Natural killer cell (primary cell): ENCODE results near the gene MYO5B. TPM values are rescaled to one million over a fixed set of nuclear protein-coding genes. Genes with fewer than 3 reads are reported as not detected.

ENCODE experiments used
- ATAC-seq, 3 donors: fragments of 150-1000 bp in 2 of 3; fragments of 200-7000 bp in 1 of 3; cut with Tn5 transposase; 1 replicate in 1 of 3; 2 replicates in 2 of 3; pipeline ENCODE4 v1.10.0; 2021; ENCODE audit warnings: mild to moderate bottlenecking in 2 of 3, moderate library complexity in 2 of 3
- DNase-seq, 2 donors: peaks; one replicate each; pipeline versions ENCODE4 v3.0.0 to v3.0.0-alpha.2; 2013 to 2021; ENCODE audit warnings: mixed read lengths in 1 of 2
- H3K27ac ChIP-seq: one replicate; pipeline ENCODE4 v1.5.1; 2013; ENCODE audit warnings: mild to moderate bottlenecking, low read length
- H3K27me3 ChIP-seq: one replicate; pipeline ENCODE4 v1.6.1; 2013; ENCODE audit warnings: low read length; ENCODE audit not compliant: control insufficient read depth, insufficient read depth
- H3K36me3 ChIP-seq: one replicate; pipeline ENCODE4 v1.6.1; 2013; ENCODE audit warnings: low read length; ENCODE audit not compliant: control insufficient read depth, insufficient read depth
- H3K4me1 ChIP-seq: one replicate; pipeline ENCODE4 v1.6.1; 2013; ENCODE audit warnings: low read length; ENCODE audit not compliant: control insufficient read depth, insufficient read depth
- H3K4me3 ChIP-seq: one replicate; pipeline ENCODE4 v1.5.1; 2013; ENCODE audit warnings: low read length
- H3K9me3 ChIP-seq: one replicate; pipeline ENCODE4 v1.6.1; 2013; ENCODE audit warnings: low read length; ENCODE audit not compliant: control insufficient read depth, insufficient read depth
- H3K27ac Mint-ChIP-seq, 2 donors: one replicate each; pipeline ENCODE4 v1.8.0; 2022; ENCODE audit warnings: mild to moderate bottlenecking in 2 of 2, mixed read lengths in 2 of 2, moderate library complexity in 1 of 2
- H3K27me3 Mint-ChIP-seq, 2 donors: one replicate each; pipeline ENCODE4 v1.8.0; 2022; ENCODE audit warnings: low read depth in 2 of 2, mixed read lengths in 2 of 2
- H3K36me3 Mint-ChIP-seq: one replicate; pipeline ENCODE4 v1.8.0; 2022; ENCODE audit warnings: mixed read lengths
- H3K4me1 Mint-ChIP-seq, 2 donors: one replicate each; pipeline ENCODE4 v1.8.0; 2022; ENCODE audit warnings: mixed read lengths in 2 of 2
- H3K4me3 Mint-ChIP-seq: one replicate; pipeline ENCODE4 v1.8.0; 2022; ENCODE audit warnings: mild to moderate bottlenecking, moderate library complexity, mixed read lengths
- H3K9me3 Mint-ChIP-seq, 2 donors: one replicate each; pipeline ENCODE4 v1.8.0; 2022; ENCODE audit warnings: mixed read lengths in 2 of 2
- WGBS: methylation state at CpG from one replicate; pipeline ENCODE4 v1.1.7; 2013; ENCODE audit warnings: missing lambda C conversion rate; ENCODE audit not compliant: insufficient coverage; 5-methylcytosine and 5-hydroxymethylcytosine counted together
- intact Hi-C: fragments of 100-400 bp; cut with micrococcal nuclease; formaldehyde crosslinking; loops from one replicate; pipeline ENCODE4 v1.14.2; 2022
- total RNA-seq, 4 donors: library from RNA; stranded (reverse); fragments of 120-200 nt in 1 of 4; gene quantifications; one replicate each; pipeline versions ENCODE4 v1.2.3 to v1.2.4, GENCODE V29; 2013 to 2022
- TF ChIP-seq, protein P1 (sequence below): fragments of 200-600 bp; IDR thresholded peaks from one replicate; pipeline ENCODE4 v1.8.0; 2022; ENCODE audit warnings: antibody characterized with exemption

MYO5B gene
- total RNA-seq, 3 donors from 2014 or later (not counting 1 experiment from before 2014, with no cell fraction given) = 0.33 TPM; not detected in 2

DNA sequence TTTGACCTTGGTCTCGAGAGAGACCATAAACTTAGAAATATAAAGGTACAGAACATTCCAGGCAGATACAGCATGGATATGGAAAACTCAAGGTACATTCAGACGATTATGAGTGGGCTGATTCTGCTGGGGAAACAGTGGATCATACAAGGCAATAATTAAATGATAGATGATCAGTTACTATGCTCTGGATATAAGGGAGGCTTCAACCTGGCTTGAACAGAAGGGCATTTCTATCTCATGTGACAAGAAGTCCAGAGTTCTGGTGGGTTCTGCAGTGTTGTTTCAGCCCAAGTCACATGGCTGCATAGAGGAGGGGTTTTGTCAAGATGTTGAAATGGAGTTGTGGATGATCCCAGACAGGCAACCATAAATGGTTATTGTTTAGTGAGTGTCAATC, 23.5 kb downstream of the MYO5B start:
- WGBS = 72% methylated on average over 2 of the region's 2 CpGs
- no peak overlapping the region for H3K4me3 Mint-ChIP-seq
- no peaks in the 10 kb centered on the region for H3K27me3 ChIP-seq
- no peak overlapping the region for H3K4me3 ChIP-seq
- TF ChIP-seq, protein P1, sequence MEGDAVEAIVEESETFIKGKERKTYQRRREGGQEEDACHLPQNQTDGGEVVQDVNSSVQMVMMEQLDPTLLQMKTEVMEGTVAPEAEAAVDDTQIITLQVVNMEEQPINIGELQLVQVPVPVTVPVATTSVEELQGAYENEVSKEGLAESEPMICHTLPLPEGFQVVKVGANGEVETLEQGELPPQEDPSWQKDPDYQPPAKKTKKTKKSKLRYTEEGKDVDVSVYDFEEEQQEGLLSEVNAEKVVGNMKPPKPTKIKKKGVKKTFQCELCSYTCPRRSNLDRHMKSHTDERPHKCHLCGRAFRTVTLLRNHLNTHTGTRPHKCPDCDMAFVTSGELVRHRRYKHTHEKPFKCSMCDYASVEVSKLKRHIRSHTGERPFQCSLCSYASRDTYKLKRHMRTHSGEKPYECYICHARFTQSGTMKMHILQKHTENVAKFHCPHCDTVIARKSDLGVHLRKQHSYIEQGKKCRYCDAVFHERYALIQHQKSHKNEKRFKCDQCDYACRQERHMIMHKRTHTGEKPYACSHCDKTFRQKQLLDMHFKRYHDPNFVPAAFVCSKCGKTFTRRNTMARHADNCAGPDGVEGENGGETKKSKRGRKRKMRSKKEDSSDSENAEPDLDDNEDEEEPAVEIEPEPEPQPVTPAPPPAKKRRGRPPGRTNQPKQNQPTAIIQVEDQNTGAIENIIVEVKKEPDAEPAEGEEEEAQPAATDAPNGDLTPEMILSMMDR = no peak
- H3K4me1 Mint-ChIP-seq = no peaks in the 10 kb centered on the region
- no peaks in the 10 kb centered on the region for H3K4me1 ChIP-seq
- no peak overlapping the region for H3K27ac ChIP-seq
- H3K27me3 Mint-ChIP-seq = peaks cover 19 to 42% of the 10 kb centered on the region in 2 donors
- intact Hi-C loops = no loop called here
- H3K36me3 ChIP-seq = no peaks in the 10 kb centered on the region
- no peaks in the 10 kb centered on the region for H3K9me3 Mint-ChIP-seq
- H3K9me3 ChIP-seq = no peaks in the 10 kb centered on the region
- DNase-seq (no peak), ATAC-seq (no peak)
- no peak overlapping the region for H3K27ac Mint-ChIP-seq
- H3K36me3 Mint-ChIP-seq = no peaks in the 10 kb centered on the region

DNA sequence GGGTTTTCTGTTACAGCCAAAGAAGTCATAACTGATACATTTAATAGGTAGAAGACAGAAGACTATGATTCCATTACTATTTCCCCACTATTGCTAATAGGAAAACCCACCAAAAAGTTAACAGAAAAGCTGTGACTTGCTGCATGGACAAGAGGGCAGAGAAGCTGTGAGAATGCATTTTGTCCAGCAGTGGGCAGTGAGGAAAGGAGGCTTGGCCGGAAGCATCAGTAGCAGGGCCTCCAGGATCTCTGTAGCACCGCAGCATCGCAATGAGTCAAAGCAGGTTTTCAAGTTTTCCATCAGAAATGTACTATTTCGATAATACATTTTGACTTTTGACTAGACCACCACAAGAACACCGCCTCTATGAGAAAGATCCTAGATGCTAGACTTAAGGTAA, 24.9 kb downstream of the MYO5B start:
- Mint-ChIP-seq H3K36me3 (no peaks in the 10 kb centered on the region), H3K27me3 (peaks cover 24 to 50% of the 10 kb centered on the region in 2 donors), H3K27ac (no peak overlapping the region), H3K9me3 (no peaks in the 10 kb centered on the region), H3K4me3 (no peak overlapping the region), H3K4me1 (no peaks in the 10 kb centered on the region)
- intact Hi-C loops = no loop called here
- Histone ChIP-seq H3K36me3 (no peaks in the 10 kb centered on the region), H3K27ac (no peak overlapping the region), H3K9me3 (no peaks in the 10 kb centered on the region), H3K27me3 (no peaks in the 10 kb centered on the region), H3K4me3 (no peak overlapping the region), H3K4me1 (no peaks in the 10 kb centered on the region)
- no peak for ATAC-seq
- WGBS = 86% methylated on average over 4 of the region's 5 CpGs
- DNase-seq = no peak
- TF ChIP-seq, protein P1 = no peak

DNA sequence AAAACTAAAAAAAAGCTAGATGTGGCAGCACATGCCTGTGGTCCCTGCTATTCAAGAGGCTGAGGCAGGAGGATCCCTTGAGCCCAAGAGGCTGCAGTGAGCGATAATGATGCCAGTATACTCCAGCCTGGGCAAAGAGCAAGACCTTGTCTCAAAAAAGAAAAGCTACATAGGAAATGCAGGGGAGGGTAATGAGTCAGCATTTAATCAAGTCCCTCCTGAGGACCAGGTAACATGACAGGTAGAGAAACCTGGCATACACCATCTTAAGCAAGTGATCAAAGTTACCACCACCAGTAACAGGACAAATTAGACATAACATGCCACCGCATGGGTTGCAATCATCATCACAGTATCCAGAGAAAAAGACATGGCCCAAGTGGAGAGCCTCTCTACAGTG, 25.8 kb downstream of the MYO5B start:
- peaks cover 28 to 55% of the 10 kb centered on the region in 2 donors for H3K27me3 Mint-ChIP-seq
- no peaks in the 10 kb centered on the region for H3K9me3 Mint-ChIP-seq
- no peak overlapping the region for H3K27ac Mint-ChIP-seq
- TF ChIP-seq, protein P1 = no peak
- DNase-seq = no peak
- Histone ChIP-seq H3K4me1 (no peaks in the 10 kb centered on the region), H3K27me3 (no peaks in the 10 kb centered on the region), H3K27ac (no peak overlapping the region), H3K36me3 (no peaks in the 10 kb centered on the region), H3K4me3 (no peak overlapping the region), H3K9me3 (no peaks in the 10 kb centered on the region)
- no peak overlapping the region for H3K4me3 Mint-ChIP-seq
- no peaks in the 10 kb centered on the region for H3K4me1 Mint-ChIP-seq
- 81% methylated on average over 2 of the region's 2 CpGs for WGBS
- no peak for ATAC-seq
- H3K36me3 Mint-ChIP-seq = no peaks in the 10 kb centered on the region
- intact Hi-C loops = no loop called here

DNA sequence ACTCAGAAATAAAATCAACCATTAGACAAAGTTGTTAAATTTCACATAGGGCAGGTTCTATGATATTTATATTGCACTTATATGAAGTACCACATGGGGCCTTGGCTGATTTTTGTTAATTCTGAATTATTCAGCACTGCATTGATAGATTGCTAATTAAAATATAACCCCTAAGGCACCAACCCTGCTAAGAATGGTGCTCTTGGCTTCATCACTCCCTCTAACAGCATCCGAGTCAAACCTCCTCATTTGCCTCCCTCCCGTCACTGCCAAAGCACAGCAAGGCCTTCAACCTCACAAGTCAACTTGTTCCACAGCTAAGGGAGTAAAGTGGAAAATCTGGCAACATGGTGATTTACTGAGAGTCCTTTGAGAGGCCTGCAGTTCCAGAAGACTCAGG, 27.0 kb downstream of the MYO5B start:
- WGBS = 85% methylated on average over 2 of the region's 2 CpGs
- Mint-ChIP-seq H3K4me1 (no peaks in the 10 kb centered on the region), H3K27me3 (peaks cover 29 to 64% of the 10 kb centered on the region in 2 donors), H3K27ac (no peak overlapping the region), H3K4me3 (no peak overlapping the region), H3K36me3 (no peaks in the 10 kb centered on the region), H3K9me3 (no peaks in the 10 kb centered on the region)
- intact Hi-C loops = no loop called here
- Histone ChIP-seq H3K27ac (no peak overlapping the region), H3K27me3 (no peaks in the 10 kb centered on the region), H3K4me3 (no peak overlapping the region), H3K36me3 (no peaks in the 10 kb centered on the region), H3K4me1 (no peaks in the 10 kb centered on the region), H3K9me3 (no peaks in the 10 kb centered on the region)
- DNase-seq (no peak), ATAC-seq (no peak)
- TF ChIP-seq, protein P1 = no peak
